GM12878 (cell line): ENCODE results near the gene UCHL5. TPM values are rescaled to one million over a fixed set of nuclear protein-coding genes. Genes with fewer than 3 reads are reported as not detected.

Experiments
- ASH2L ChIP-seq: fragments of 300-600, 200-600 bp; sonication (generic); IDR thresholded peaks from 2 replicates; pipeline ENCODE4 v1.6.1; 2017; ENCODE audit warnings: low read depth, mild to moderate bottlenecking, borderline replicate concordance
- ATF7 ChIP-seq: fragments of 450-650 bp; IDR thresholded peaks from 2 replicates; pipeline ENCODE4 v1.6.1; 2016; ENCODE audit warnings: low read depth, mild to moderate bottlenecking
- EED ChIP-seq: sonication (generic); IDR thresholded peaks from 2 replicates; pipeline ENCODE4 v1.6.1; 2016; ENCODE audit warnings: antibody characterized with exemption, low read depth
- IKZF2 ChIP-seq, 2 experiments: fragments of 450-650 bp; IDR thresholded peaks; 2 replicates each; pipeline ENCODE4 v1.6.1; 2017; ENCODE audit warnings: mild to moderate bottlenecking in 2 of 2, moderate library complexity in 2 of 2
- JUNB ChIP-seq: IDR thresholded peaks from 2 replicates; pipeline ENCODE4 v1.6.1; 2016; ENCODE audit warnings: antibody characterized with exemption, mild to moderate bottlenecking
- RB1 ChIP-seq: fragments of 450-650 bp; formaldehyde crosslinking; IDR thresholded peaks from 2 replicates; pipeline ENCODE4 v1.6.1; 2017; ENCODE audit warnings: mild to moderate bottlenecking, borderline replicate concordance
- SUPT20H ChIP-seq: IDR thresholded peaks from 2 replicates; pipeline ENCODE4 v1.6.1; 2011; ENCODE audit warnings: low read depth, mild to moderate bottlenecking, low read length, moderate library complexity, borderline replicate concordance; ENCODE audit not compliant: control insufficient read depth
- polyA plus RNA-seq, 11 experiments: library from polyadenylated mRNA; depleted of rRNA in 4 of 11; unstranded in 6 of 11; stranded (reverse) in 5 of 11; fragments of >200 nt; fragmentation: Nextera tagmentation in 4 of 11; fragmentation: Illumina TruSeq in 1 of 11; extraction: Ambion mirVana in 4 of 11; extraction: Trizol in 1 of 11; gene quantifications; 1 replicate in 1 of 11; 2 replicates in 10 of 11; pipeline versions ENCODE4 v1.2.1 to v1.2.3, GENCODE V29; 2011 to 2016; ENCODE audit warnings: inconsistent platforms in 2 of 11, missing spikeins in 2 of 11, low read depth in 1 of 11
- total RNA-seq, 4 experiments: library from RNA; depleted of rRNA in 3 of 4; stranded (reverse); fragments of >200 nt in 3 of 4; fragmentation: Illumina TruSeq in 1 of 4; extraction: Trizol in 1 of 4; gene quantifications; 2 replicates each; pipeline versions ENCODE4 v1.2.1 to v1.2.3, GENCODE V29; 2013 to 2021
- TF ChIP-seq, protein P1 (sequence below): IDR thresholded peaks from 2 replicates; pipeline ENCODE4 v1.6.1; 2012; ENCODE audit warnings: mild to moderate bottlenecking, low read depth, low read length
- TF ChIP-seq, protein P2 (sequence below): fragments of 450-650 bp; IDR thresholded peaks from 2 replicates; pipeline ENCODE4 v1.6.1; 2017; ENCODE audit warnings: low read depth, mild to moderate bottlenecking, moderate library complexity
- TF ChIP-seq, protein P3 (sequence below): fragments of 450-650 bp; IDR thresholded peaks from 2 replicates; pipeline ENCODE4 v1.6.1; 2017; ENCODE audit warnings: mild to moderate bottlenecking
- TF ChIP-seq, protein P4 (sequence below): fragments of 150-350 bp; IDR thresholded peaks from 2 replicates; pipeline ENCODE4 v1.6.1; 2016; ENCODE audit warnings: low read depth, low read length

UCHL5 gene
- total and polyA plus RNA-seq, 10 of the 15 experiments (the other 5 are each of a cell fraction or from before 2014, with no cell fraction given), result 30.1 to 179 (median 60.1) TPM

DNA sequence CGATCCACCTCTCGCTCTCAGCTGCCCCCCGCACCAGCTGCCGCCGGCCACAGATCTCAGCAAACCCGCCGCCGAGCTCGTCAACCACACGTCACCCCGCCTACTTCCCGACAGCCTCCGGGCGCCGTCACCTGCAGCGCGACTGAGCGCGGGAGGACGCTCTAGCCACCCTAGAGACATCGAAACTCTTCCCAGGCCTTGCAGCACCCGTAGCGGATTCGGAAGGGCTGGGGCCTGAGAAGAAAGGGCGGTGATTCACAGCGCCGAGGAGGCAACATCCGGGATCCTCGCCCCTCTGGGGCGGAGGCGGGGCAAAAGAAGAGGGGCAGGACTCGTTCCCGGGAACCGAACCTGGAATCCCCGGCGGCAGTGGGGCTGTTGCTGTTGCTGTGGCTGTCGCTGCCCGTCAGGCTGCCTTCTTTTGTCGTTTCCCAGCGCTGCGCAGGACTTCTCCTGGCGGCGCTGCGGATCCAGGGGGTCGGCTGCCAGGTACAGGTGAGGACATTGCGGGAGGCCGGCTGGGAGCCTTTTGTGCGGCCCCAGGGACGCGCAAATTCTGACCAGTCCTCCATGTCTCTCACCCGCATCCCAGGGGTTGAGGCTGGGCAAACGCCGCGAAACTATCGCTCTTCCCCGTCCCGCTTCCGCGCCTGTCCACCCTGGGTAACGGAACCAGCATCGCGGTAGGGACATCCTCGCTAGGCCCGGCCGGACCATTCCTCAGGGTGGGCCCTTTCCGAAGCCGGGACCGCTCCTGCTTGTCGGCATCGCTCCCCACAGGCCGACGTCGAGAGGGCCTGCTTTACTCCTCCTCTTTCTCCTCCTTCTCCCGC, at the start of gene UCHL5, which contains the start of gene RO60 (continued):
- TF ChIP-seq, protein P1, sequence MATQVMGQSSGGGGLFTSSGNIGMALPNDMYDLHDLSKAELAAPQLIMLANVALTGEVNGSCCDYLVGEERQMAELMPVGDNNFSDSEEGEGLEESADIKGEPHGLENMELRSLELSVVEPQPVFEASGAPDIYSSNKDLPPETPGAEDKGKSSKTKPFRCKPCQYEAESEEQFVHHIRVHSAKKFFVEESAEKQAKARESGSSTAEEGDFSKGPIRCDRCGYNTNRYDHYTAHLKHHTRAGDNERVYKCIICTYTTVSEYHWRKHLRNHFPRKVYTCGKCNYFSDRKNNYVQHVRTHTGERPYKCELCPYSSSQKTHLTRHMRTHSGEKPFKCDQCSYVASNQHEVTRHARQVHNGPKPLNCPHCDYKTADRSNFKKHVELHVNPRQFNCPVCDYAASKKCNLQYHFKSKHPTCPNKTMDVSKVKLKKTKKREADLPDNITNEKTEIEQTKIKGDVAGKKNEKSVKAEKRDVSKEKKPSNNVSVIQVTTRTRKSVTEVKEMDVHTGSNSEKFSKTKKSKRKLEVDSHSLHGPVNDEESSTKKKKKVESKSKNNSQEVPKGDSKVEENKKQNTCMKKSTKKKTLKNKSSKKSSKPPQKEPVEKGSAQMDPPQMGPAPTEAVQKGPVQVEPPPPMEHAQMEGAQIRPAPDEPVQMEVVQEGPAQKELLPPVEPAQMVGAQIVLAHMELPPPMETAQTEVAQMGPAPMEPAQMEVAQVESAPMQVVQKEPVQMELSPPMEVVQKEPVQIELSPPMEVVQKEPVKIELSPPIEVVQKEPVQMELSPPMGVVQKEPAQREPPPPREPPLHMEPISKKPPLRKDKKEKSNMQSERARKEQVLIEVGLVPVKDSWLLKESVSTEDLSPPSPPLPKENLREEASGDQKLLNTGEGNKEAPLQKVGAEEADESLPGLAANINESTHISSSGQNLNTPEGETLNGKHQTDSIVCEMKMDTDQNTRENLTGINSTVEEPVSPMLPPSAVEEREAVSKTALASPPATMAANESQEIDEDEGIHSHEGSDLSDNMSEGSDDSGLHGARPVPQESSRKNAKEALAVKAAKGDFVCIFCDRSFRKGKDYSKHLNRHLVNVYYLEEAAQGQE, result 0 out of 2 replicates have a peak, but pooled peaks have one; percentile 12
- TF ChIP-seq ASH2L (peak; percentile 42; the same call in 1 of the 2 replicates), SUPT20H (no peak), ATF7 (peak; percentile 92), RB1 (peak; percentile 93; the same call in 1 of the 2 replicates), EED (peak; percentile 60), JUNB (no peak), IKZF2 (IDR thresholded peaks at IDR 0.05) (peak; percentile 80 to 85)
- TF ChIP-seq, protein P2, sequence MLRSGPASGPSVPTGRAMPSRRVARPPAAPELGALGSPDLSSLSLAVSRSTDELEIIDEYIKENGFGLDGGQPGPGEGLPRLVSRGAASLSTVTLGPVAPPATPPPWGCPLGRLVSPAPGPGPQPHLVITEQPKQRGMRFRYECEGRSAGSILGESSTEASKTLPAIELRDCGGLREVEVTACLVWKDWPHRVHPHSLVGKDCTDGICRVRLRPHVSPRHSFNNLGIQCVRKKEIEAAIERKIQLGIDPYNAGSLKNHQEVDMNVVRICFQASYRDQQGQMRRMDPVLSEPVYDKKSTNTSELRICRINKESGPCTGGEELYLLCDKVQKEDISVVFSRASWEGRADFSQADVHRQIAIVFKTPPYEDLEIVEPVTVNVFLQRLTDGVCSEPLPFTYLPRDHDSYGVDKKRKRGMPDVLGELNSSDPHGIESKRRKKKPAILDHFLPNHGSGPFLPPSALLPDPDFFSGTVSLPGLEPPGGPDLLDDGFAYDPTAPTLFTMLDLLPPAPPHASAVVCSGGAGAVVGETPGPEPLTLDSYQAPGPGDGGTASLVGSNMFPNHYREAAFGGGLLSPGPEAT, result peak; percentile 73
- TF ChIP-seq, protein P3, sequence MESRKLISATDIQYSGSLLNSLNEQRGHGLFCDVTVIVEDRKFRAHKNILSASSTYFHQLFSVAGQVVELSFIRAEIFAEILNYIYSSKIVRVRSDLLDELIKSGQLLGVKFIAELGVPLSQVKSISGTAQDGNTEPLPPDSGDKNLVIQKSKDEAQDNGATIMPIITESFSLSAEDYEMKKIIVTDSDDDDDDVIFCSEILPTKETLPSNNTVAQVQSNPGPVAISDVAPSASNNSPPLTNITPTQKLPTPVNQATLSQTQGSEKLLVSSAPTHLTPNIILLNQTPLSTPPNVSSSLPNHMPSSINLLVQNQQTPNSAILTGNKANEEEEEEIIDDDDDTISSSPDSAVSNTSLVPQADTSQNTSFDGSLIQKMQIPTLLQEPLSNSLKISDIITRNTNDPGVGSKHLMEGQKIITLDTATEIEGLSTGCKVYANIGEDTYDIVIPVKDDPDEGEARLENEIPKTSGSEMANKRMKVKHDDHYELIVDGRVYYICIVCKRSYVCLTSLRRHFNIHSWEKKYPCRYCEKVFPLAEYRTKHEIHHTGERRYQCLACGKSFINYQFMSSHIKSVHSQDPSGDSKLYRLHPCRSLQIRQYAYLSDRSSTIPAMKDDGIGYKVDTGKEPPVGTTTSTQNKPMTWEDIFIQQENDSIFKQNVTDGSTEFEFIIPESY, result no peak
- TF ChIP-seq, protein P4, sequence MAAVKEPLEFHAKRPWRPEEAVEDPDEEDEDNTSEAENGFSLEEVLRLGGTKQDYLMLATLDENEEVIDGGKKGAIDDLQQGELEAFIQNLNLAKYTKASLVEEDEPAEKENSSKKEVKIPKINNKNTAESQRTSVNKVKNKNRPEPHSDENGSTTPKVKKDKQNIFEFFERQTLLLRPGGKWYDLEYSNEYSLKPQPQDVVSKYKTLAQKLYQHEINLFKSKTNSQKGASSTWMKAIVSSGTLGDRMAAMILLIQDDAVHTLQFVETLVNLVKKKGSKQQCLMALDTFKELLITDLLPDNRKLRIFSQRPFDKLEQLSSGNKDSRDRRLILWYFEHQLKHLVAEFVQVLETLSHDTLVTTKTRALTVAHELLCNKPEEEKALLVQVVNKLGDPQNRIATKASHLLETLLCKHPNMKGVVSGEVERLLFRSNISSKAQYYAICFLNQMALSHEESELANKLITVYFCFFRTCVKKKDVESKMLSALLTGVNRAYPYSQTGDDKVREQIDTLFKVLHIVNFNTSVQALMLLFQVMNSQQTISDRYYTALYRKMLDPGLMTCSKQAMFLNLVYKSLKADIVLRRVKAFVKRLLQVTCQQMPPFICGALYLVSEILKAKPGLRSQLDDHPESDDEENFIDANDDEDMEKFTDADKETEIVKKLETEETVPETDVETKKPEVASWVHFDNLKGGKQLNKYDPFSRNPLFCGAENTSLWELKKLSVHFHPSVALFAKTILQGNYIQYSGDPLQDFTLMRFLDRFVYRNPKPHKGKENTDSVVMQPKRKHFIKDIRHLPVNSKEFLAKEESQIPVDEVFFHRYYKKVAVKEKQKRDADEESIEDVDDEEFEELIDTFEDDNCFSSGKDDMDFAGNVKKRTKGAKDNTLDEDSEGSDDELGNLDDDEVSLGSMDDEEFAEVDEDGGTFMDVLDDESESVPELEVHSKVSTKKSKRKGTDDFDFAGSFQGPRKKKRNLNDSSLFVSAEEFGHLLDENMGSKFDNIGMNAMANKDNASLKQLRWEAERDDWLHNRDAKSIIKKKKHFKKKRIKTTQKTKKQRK, result no peak
